ENCODE results near the gene DSE.

- TF ChIP-seq CTCF (conservative IDR thresholded peaks at IDR 0.05; ENCODE audit: low read depth, low read length) (no peak), EZH2phosphoT487 (IDR thresholded peaks at IDR 0.05; ENCODE audit: borderline replicate concordance, low read length) (no peak)
These were observed 28.5 kb downstream of the DSE start for GRCh38 chr6:116399287-116399686.

Measured in PC-3 (cell line).